ENCODE data around the gene DISP3.

GRCh38 chr1:11535316-11535715, 56.4 kb downstream of the DISP3 start:
- TF ChIP-seq MZF1 (CRISPR knock-in tag; IDR thresholded peaks at IDR 0.05; ENCODE audit: borderline replicate concordance) (no peak), MAFF (IDR thresholded peaks at IDR 0.05; ENCODE audit: low read depth, low read length) (no peak), RAD21 (CRISPR knock-in tag; IDR thresholded peaks at IDR 0.05) (no peak), CBX1 (IDR thresholded peaks at IDR 0.05; ENCODE audit: low read depth) (no peak), POLR2A (IDR thresholded peaks at IDR 0.05; ENCODE audit: insufficient read depth in 1 of 2, low read depth in 2 of 2, low read length in 2 of 2) (no peak), FOXJ3 (CRISPR knock-in tag; IDR thresholded peaks at IDR 0.05; ENCODE audit: borderline replicate concordance) (no peak), ZBTB39 (CRISPR knock-in tag; IDR thresholded peaks at IDR 0.05) (no peak), ZNF274 (CRISPR knock-in tag; IDR thresholded peaks at IDR 0.05) (no peak)

All from HepG2 (cell line).